HepG2 (cell line): ENCODE data around the gene CLDN18. TPM values are rescaled to one million over a fixed set of nuclear protein-coding genes. Genes with fewer than 3 reads are reported as not detected.

Experiments used
- ATAC-seq: fragments of 200-7000 bp; cut with Tn5 transposase; 3 replicates; pipeline ENCODE4 v1.9.1; 2020; ENCODE audit warnings: mild to moderate bottlenecking, moderate library complexity
- BruUV-seq: library from RNA; stranded (reverse); fragments of 400-500 nt; replicated peaks from 2 replicates; lab custom pipeline; 2021; lab: Mats Ljungman, UMichigan
- CTCF ChIA-PET: fragments of 300-600 bp; formaldehyde crosslinking; extraction: SDS; loops from one replicate; lab custom pipeline; 2021; ENCODE audit warnings: low total read pairs, inconsistent platforms, low intra/inter-chr PET ratio; lab: Yijun Ruan, JAX
- POLR2A ChIA-PET: fragments of 350-600 bp; sonication (Branson Sonifier 250); formaldehyde crosslinking; loops from one replicate; lab custom pipeline; 2020; ENCODE audit warnings: antibody characterized with exemption, inconsistent platforms; lab: Yijun Ruan, JAX
- DNase-seq: peaks from one replicate; pipeline ENCODE4 v3.0.0-alpha.2; 2015; ENCODE audit warnings: low spot score
- FAIRE-seq: peaks from 3 replicates; lab custom pipeline; 2011; peaks lifted over from hg19 to GRCh38; lab: Jason Lieb, UNC
- H2AFZ ChIP-seq: one replicate; pipeline ENCODE4 v1.6.1; 2011; ENCODE audit warnings: low read length, inconsistent platforms
- H3K27ac ChIP-seq: fragments of 300-600 bp; 3 replicates; pipeline ENCODE4 v1.8.0; 2011; ENCODE audit warnings: mixed run types, mild to moderate bottlenecking, mixed read lengths, low read length, inconsistent platforms; ENCODE audit not compliant: insufficient read depth; ENCODE audit errors: extremely low read length
- H3K27me3 ChIP-seq, 2 experiments: fragments of 200-600 bp in 1 of 2; 2 replicates in 1 of 2; 3 replicates in 1 of 2; pipeline versions ENCODE4 v1.6.0 to v1.8.0; 2011; ENCODE audit warnings: low read length in 2 of 2, mild to moderate bottlenecking in 2 of 2, moderate library complexity in 2 of 2, inconsistent platforms in 1 of 2; ENCODE audit not compliant: insufficient read depth in 2 of 2, control insufficient read depth in 1 of 2
- H3K36me3 ChIP-seq, 2 experiments: fragments of 200-600 bp in 1 of 2; replicated peaks in 1 of 2; 2 replicates in 1 of 2; 3 replicates in 1 of 2; pipeline versions ENCODE4 v1.5.1 to v1.8.0; 2011; ENCODE audit warnings: low read length in 2 of 2, inconsistent platforms in 1 of 2; ENCODE audit not compliant: insufficient read depth in 2 of 2, control insufficient read depth in 1 of 2
- H3K4me1 ChIP-seq: 2 replicates; pipeline ENCODE4 v1.5.1; 2012; ENCODE audit warnings: low read length, inconsistent platforms; ENCODE audit not compliant: insufficient read depth
- H3K4me2 ChIP-seq: 2 replicates; pipeline ENCODE4 v1.6.0; 2011; ENCODE audit warnings: low read depth, low read length, inconsistent platforms
- H3K4me3 ChIP-seq, 3 experiments: fragments of 200-600 bp in 1 of 3; sonication (generic), shearing (Covaris generic) in 1 of 3; replicated peaks in 1 of 3; 2 replicates each; pipeline ENCODE4 v1.5.1; 2011 to 2016; ENCODE audit warnings: low read length in 3 of 3, inconsistent platforms in 2 of 3, low read depth in 2 of 3, mild to moderate bottlenecking in 2 of 3, control low read depth in 1 of 3, mixed read lengths in 1 of 3; ENCODE audit not compliant: insufficient read depth in 1 of 3
- H3K79me2 ChIP-seq: one replicate; pipeline ENCODE4 v1.6.1; 2011; ENCODE audit warnings: low read length, inconsistent platforms; ENCODE audit not compliant: insufficient read depth
- H3K9ac ChIP-seq: 2 replicates; pipeline ENCODE4 v1.6.0; 2011; ENCODE audit warnings: mild to moderate bottlenecking, low read depth, low read length, inconsistent platforms; ENCODE audit not compliant: insufficient read depth
- H3K9me3 ChIP-seq: 2 replicates; pipeline ENCODE4 v1.5.1; 2012; ENCODE audit warnings: mild to moderate bottlenecking, low read length
- H4K20me1 ChIP-seq: 2 replicates; pipeline ENCODE4 v1.6.0; 2011; ENCODE audit warnings: inconsistent platforms, mild to moderate bottlenecking, low read length, moderate library complexity; ENCODE audit not compliant: insufficient read depth
- KLF12 ChIP-seq: sonication (generic); formaldehyde crosslinking; IDR thresholded peaks from 2 replicates; pipeline ENCODE4 v1.4.0; 2020; ENCODE audit warnings: missing genetic modification reagents, borderline replicate concordance
- MLX ChIP-seq: IDR thresholded peaks from 2 replicates; pipeline ENCODE4 v1.6.1; 2016
- MYPOP ChIP-seq: sonication (generic); formaldehyde crosslinking; IDR thresholded peaks from 2 replicates; pipeline ENCODE4 v1.8.1; 2023; ENCODE audit warnings: mild to moderate bottlenecking, moderate library complexity, missing genetic modification reagents
- NFE2L2 ChIP-seq: fragments of 150-350 bp; IDR thresholded peaks from 2 replicates; pipeline ENCODE4 v1.6.1; 2014; ENCODE audit warnings: low read length
- NONO ChIP-seq, 2 experiments: fragments of 450-650 bp in 1 of 2; sonication (generic) in 1 of 2; formaldehyde crosslinking in 1 of 2; IDR thresholded peaks in 1 of 2; conservative IDR thresholded peaks in 1 of 2; 2 replicates each; pipeline versions ENCODE4 v1.6.1 to v1.8.0; 2017 to 2022; ENCODE audit warnings: mild to moderate bottlenecking in 1 of 2, missing genetic modification reagents in 1 of 2, moderate library complexity in 1 of 2
- PBX3 ChIP-seq: sonication (generic); formaldehyde crosslinking; IDR thresholded peaks from 2 replicates; pipeline ENCODE4 v1.8.1; 2023; ENCODE audit warnings: missing genetic modification reagents, inconsistent platforms, borderline replicate concordance
- UBTF ChIP-seq: sonication (generic); formaldehyde crosslinking; IDR thresholded peaks from 2 replicates; pipeline ENCODE4 v1.4.0; 2020; ENCODE audit warnings: mild to moderate bottlenecking, missing genetic modification reagents
- ZBTB33 ChIP-seq: sonication (generic); formaldehyde crosslinking; IDR thresholded peaks from 2 replicates; pipeline ENCODE4 v1.4.0; 2020; ENCODE audit warnings: missing genetic modification reagents
- ZNF124 ChIP-seq: sonication (generic); formaldehyde crosslinking; IDR thresholded peaks from 2 replicates; pipeline ENCODE4 v1.4.0; 2020; ENCODE audit warnings: missing genetic modification reagents
- ZNF543 ChIP-seq: sonication (generic); formaldehyde crosslinking; IDR thresholded peaks from 2 replicates; pipeline ENCODE4 v1.4.0; 2020; ENCODE audit warnings: mild to moderate bottlenecking, missing genetic modification reagents
- ZNF547 ChIP-seq: sonication (generic); formaldehyde crosslinking; IDR thresholded peaks from 2 replicates; pipeline ENCODE4 v1.5.1; 2020; ENCODE audit warnings: mild to moderate bottlenecking, missing genetic modification reagents
- ZNF746 ChIP-seq: sonication (generic); formaldehyde crosslinking; IDR thresholded peaks from 2 replicates; pipeline ENCODE4 v1.8.0; 2022; ENCODE audit warnings: mild to moderate bottlenecking, missing genetic modification reagents
- ZXDC ChIP-seq: sonication (generic); formaldehyde crosslinking; IDR thresholded peaks from 2 replicates; pipeline ENCODE4 v1.5.0; 2020; ENCODE audit warnings: mild to moderate bottlenecking, missing genetic modification reagents
- WGBS: methylation state at CpG from one replicate; pipeline ENCODE4 v1.1.6; 2017; ENCODE audit warnings: low lambda C conversion rate; 5-methylcytosine and 5-hydroxymethylcytosine counted together
- in situ Hi-C: cut with HindIII; loops from 2 replicates; pipeline ENCODE4 v1.10.0; 2017; ENCODE audit warnings: low pct_unique_long_range_greater_than_20kb; ENCODE audit not compliant: extremely low pct_ligation_motif_present
- intact Hi-C: fragments of 100-400 bp; cut with micrococcal nuclease; formaldehyde crosslinking; loops from one replicate; pipeline ENCODE4 v1.10.0; 2022; ENCODE audit not compliant: unreplicated experiment
- polyA plus RNA-seq, 8 experiments: library from polyadenylated mRNA; depleted of rRNA in 3 of 8; stranded (reverse) in 7 of 8; unstranded in 1 of 8; fragments of >200 nt; fragmentation: Illumina TruSeq in 4 of 8; extraction: Trizol in 4 of 8; gene quantifications; 2 replicates each; pipeline versions ENCODE4 v1.2.1 to v1.2.3, GENCODE V29; 2011 to 2016; ENCODE audit warnings: low read depth in 4 of 8, missing spikeins in 1 of 8, mixed read lengths in 1 of 8; ENCODE audit not compliant: insufficient read depth in 1 of 8
- total RNA-seq, 5 experiments: library from RNA; depleted of rRNA; stranded (reverse); fragments of >200 nt; fragmentation: Illumina TruSeq; extraction: Trizol; gene quantifications; 2 replicates each; pipeline ENCODE4 v1.2.3, GENCODE V29; 2016; ENCODE audit warnings: low read depth in 1 of 5

Gene CLDN18
- total and polyA plus RNA-seq, 2 of the 13 experiments (the other 11 are each of a cell fraction or from before 2014, with no cell fraction given) = not detected

GRCh38 chr3:138010273-138010590 is 267 bp downstream of the CLDN18 start (continued):
- no peak for TF ChIP-seq ZXDC (CRISPR knock-in tag)
- TF ChIP-seq MLX (CRISPR knock-in tag) = no peak

- 38% methylated on average over 2 of the region's 2 CpGs for WGBS
- in situ Hi-C loops = no loop called here
- Histone ChIP-seq H3K4me2 (no peak overlapping the region), H4K20me1 (no peaks in the 10 kb centered on the region), H3K27me3 (0 out of 5 replicates have a peak, but pooled peaks cover 0 to 7% of the 10 kb centered on the region in 2 experiments), H2AFZ (no peak overlapping the region), H3K79me2 (no peaks in the 10 kb centered on the region), H3K9me3 (no peaks in the 10 kb centered on the region), H3K36me3 (no peaks in the 10 kb centered on the region), H3K9ac (no peak overlapping the region), H3K27ac (no peak overlapping the region), H3K4me1 (no peaks in the 10 kb centered on the region), H3K4me3 (no peak overlapping the region)
- intact Hi-C loops = no loop called here
- DNase-seq = no peak
- no peak for FAIRE-seq
- BruUV-seq = no TSS peak
- ChIA-PET CTCF (no interaction called here), POLR2A (no interaction called here)
- no peak for ATAC-seq
- TF ChIP-seq ZBTB33 (CRISPR knock-in tag) (no peak), UBTF (CRISPR knock-in tag) (no peak), ZNF543 (no peak), ZNF746 (CRISPR knock-in tag) (no peak), PBX3 (no peak), KLF12 (CRISPR knock-in tag) (no peak), ZNF547 (no peak), NONO (IDR thresholded peaks at IDR 0.05) (no peak), NONO (CRISPR knock-in tag; conservative IDR thresholded peaks at IDR 0.05) (no peak), NFE2L2 (no peak), MYPOP (CRISPR knock-in tag) (no peak), ZNF124 (CRISPR knock-in tag) (no peak)
Observed at GRCh38 chr3:138011722-138012121, 1.8 kb downstream of the CLDN18 start.
